Mesendoderm (in vitro differentiated cells): Measurements from ENCODE around the gene LXN.
"Not testable (repeated sequence)": the region's sequence is repeated elsewhere in the genome, so short reads cannot be mapped to it uniquely, and the experiment has no call there.

Experiments
- DNase-seq: peaks from one replicate; pipeline ENCODE4 v3.0.0; 2013
- H2AK5ac ChIP-seq: 2 replicates; pipeline ENCODE4 v1.6.1; 2013; ENCODE audit warnings: low read length, inconsistent platforms
- H2BK120ac ChIP-seq: 2 replicates; pipeline ENCODE4 v1.6.1; 2013; ENCODE audit warnings: low read depth, mild to moderate bottlenecking, low read length, moderate library complexity, mixed read lengths
- H2BK15ac ChIP-seq: replicated peaks from 2 replicates; pipeline ENCODE4 v1.6.1; 2013; ENCODE audit warnings: low read depth, mild to moderate bottlenecking, moderate library complexity
- H2BK5ac ChIP-seq: 2 replicates; pipeline ENCODE4 v1.6.1; 2013; ENCODE audit warnings: low read length, inconsistent platforms
- H3K18ac ChIP-seq: 2 replicates; pipeline ENCODE4 v1.6.1; 2013; ENCODE audit warnings: mild to moderate bottlenecking, low read length, mixed read lengths
- H3K23ac ChIP-seq: one replicate; pipeline ENCODE4 v1.6.1; 2013; ENCODE audit warnings: low read length
- H3K27ac ChIP-seq: 2 replicates; pipeline ENCODE4 v1.5.1; 2013; ENCODE audit warnings: low read depth, mild to moderate bottlenecking, inconsistent platforms, low read length, moderate library complexity
- H3K27me3 ChIP-seq: 2 replicates; pipeline ENCODE4 v1.6.1; 2013; ENCODE audit warnings: low read length, control low read depth, mild to moderate bottlenecking, inconsistent platforms; ENCODE audit not compliant: insufficient read depth, poor library complexity
- H3K36me3 ChIP-seq: 2 replicates; pipeline ENCODE4 v1.6.1; 2013; ENCODE audit warnings: low read length, inconsistent platforms; ENCODE audit not compliant: control insufficient read depth, insufficient read depth
- H3K4ac ChIP-seq: one replicate; pipeline ENCODE4 v1.6.1; 2013; ENCODE audit warnings: low read depth, mild to moderate bottlenecking, low read length, moderate library complexity
- H3K4me1 ChIP-seq: 2 replicates; pipeline ENCODE4 v1.6.1; 2013; ENCODE audit warnings: low read depth, low read length, inconsistent platforms; ENCODE audit not compliant: control insufficient read depth
- H3K4me2 ChIP-seq: 2 replicates; pipeline ENCODE4 v1.6.1; 2013; ENCODE audit warnings: low read length
- H3K4me3 ChIP-seq: 2 replicates; pipeline ENCODE4 v1.5.1; 2013; ENCODE audit warnings: mild to moderate bottlenecking, low read length
- H3K56ac ChIP-seq: one replicate; pipeline ENCODE4 v1.6.1; 2013; ENCODE audit warnings: low read length
- H3K79me1 ChIP-seq: 2 replicates; pipeline ENCODE4 v1.6.1; 2013; ENCODE audit warnings: low read length, inconsistent platforms
- H3K79me2 ChIP-seq: 2 replicates; pipeline ENCODE4 v1.6.1; 2013; ENCODE audit warnings: mild to moderate bottlenecking, low read length; ENCODE audit not compliant: control insufficient read depth, insufficient read depth
- H3K9ac ChIP-seq: 2 replicates; pipeline ENCODE4 v1.6.1; 2013; ENCODE audit warnings: low read length, inconsistent platforms
- H4K5ac ChIP-seq: one replicate; pipeline ENCODE4 v1.6.1; 2013; ENCODE audit warnings: low read length
- H4K8ac ChIP-seq: one replicate; pipeline ENCODE4 v1.6.1; 2013; ENCODE audit warnings: low read depth, mild to moderate bottlenecking, control low read depth, low read length, moderate library complexity
- WGBS: extraction: QIAGEN DNeasy Blood & Tissue Kit; methylation state at CpG from one replicate; pipeline ENCODE4 v1.1.7; 2013; ENCODE audit warnings: low lambda C conversion rate, missing lambda C conversion rate; ENCODE audit not compliant: insufficient coverage; ENCODE audit errors: extremely low coverage; 5-methylcytosine and 5-hydroxymethylcytosine counted together

Gene LXN

GRCh38 chr3:158701420-158702065 is 29.1 kb upstream of the LXN start:
- Histone ChIP-seq H3K27me3 (no peaks in the 10 kb centered on the region), H3K23ac (no peak overlapping the region), H2BK15ac (no peak overlapping the region), H3K56ac (no peak overlapping the region), H2AK5ac (no peak overlapping the region), H3K4ac (no peak overlapping the region), H3K18ac (no peak overlapping the region), H3K36me3 (no peaks in the 10 kb centered on the region), H4K8ac (no peak overlapping the region), H3K4me3 (no peak overlapping the region), H3K4me2 (no peak overlapping the region), H2BK120ac (no peak overlapping the region), H4K5ac (no peak overlapping the region), H3K79me1 (no peaks in the 10 kb centered on the region), H3K4me1 (no peaks in the 10 kb centered on the region), H3K79me2 (no peaks in the 10 kb centered on the region), H3K9ac (no peak overlapping the region), H3K27ac (no peak overlapping the region), H2BK5ac (no peak overlapping the region)
- DNase-seq: no peak
- WGBS: no CpG with 5 or more reads among the region's 4 CpGs

GRCh38 chr3:158700559-158700958 is 28.1 kb upstream of the LXN start:
- H2BK5ac ChIP-seq: no peak overlapping the region
- DNase-seq: no peak
- H4K5ac ChIP-seq: no peak overlapping the region
- H3K4ac ChIP-seq: no peak overlapping the region
- H3K9ac ChIP-seq: no peak overlapping the region
- H3K27ac ChIP-seq: no peak overlapping the region
- H3K4me2 ChIP-seq: no peak overlapping the region
- H2AK5ac ChIP-seq: no peak overlapping the region
- no peaks in the 10 kb centered on the region for H3K79me1 ChIP-seq
- no peak overlapping the region for H2BK120ac ChIP-seq
- no peaks in the 10 kb centered on the region for H3K4me1 ChIP-seq
- H3K27me3 ChIP-seq: no peaks in the 10 kb centered on the region
- H3K36me3 ChIP-seq: no peaks in the 10 kb centered on the region
- no peaks in the 10 kb centered on the region for H3K79me2 ChIP-seq
- no peak overlapping the region for H3K18ac ChIP-seq
- no peak overlapping the region for H4K8ac ChIP-seq
- H3K23ac ChIP-seq: no peak overlapping the region
- no peak overlapping the region for H3K56ac ChIP-seq
- H3K4me3 ChIP-seq: no peak overlapping the region
- no peak overlapping the region for H2BK15ac ChIP-seq

- H3K23ac ChIP-seq: no peak overlapping the region
- H2BK15ac ChIP-seq: no peak overlapping the region
- H3K79me1 ChIP-seq: no peaks in the 10 kb centered on the region
- no peak overlapping the region for H3K56ac ChIP-seq
- DNase-seq: no peak
- no peak overlapping the region for H3K18ac ChIP-seq
- no peak overlapping the region for H3K4ac ChIP-seq
- no peak overlapping the region for H3K27ac ChIP-seq
- no peaks in the 10 kb centered on the region for H3K36me3 ChIP-seq
- no peaks in the 10 kb centered on the region for H3K27me3 ChIP-seq
- H3K4me2 ChIP-seq: no peak overlapping the region
- no peak overlapping the region for H4K8ac ChIP-seq
- H3K79me2 ChIP-seq: no peaks in the 10 kb centered on the region
- no peak overlapping the region for H2BK120ac ChIP-seq
- H3K4me1 ChIP-seq: no peaks in the 10 kb centered on the region
- no peak overlapping the region for H2AK5ac ChIP-seq
- no CpG with 5 or more reads among the region's 2 CpGs for WGBS
- no peak overlapping the region for H2BK5ac ChIP-seq
- H3K4me3 ChIP-seq: no peak overlapping the region
- no peak overlapping the region for H3K9ac ChIP-seq
- H4K5ac ChIP-seq: no peak overlapping the region
These were observed 24.2 kb upstream of the LXN start for GRCh38 chr3:158696618-158697017.

GRCh38 chr3:158693866-158694456 is 21.5 kb upstream of the LXN start:
- not testable (repeated sequence) for H3K9ac ChIP-seq, H3K27ac ChIP-seq, H3K18ac ChIP-seq, H3K36me3 ChIP-seq, H3K23ac ChIP-seq, H2BK120ac ChIP-seq, H2BK15ac ChIP-seq, H3K4me1 ChIP-seq, H3K4ac ChIP-seq, H3K56ac ChIP-seq, H3K79me1 ChIP-seq, H4K8ac ChIP-seq, H2BK5ac ChIP-seq, DNase-seq, H3K4me3 ChIP-seq, H3K4me2 ChIP-seq, H3K79me2 ChIP-seq, H4K5ac ChIP-seq, H3K27me3 ChIP-seq, H2AK5ac ChIP-seq
- WGBS: no CpG with 5 or more reads among the region's 3 CpGs

GRCh38 chr3:158685159-158685558 is 12.7 kb upstream of the LXN start:
- no peak overlapping the region for H3K18ac ChIP-seq
- H3K27me3 ChIP-seq: no peaks in the 10 kb centered on the region
- H3K9ac ChIP-seq: no peak overlapping the region
- no peak overlapping the region for H2BK5ac ChIP-seq
- no peak overlapping the region for H3K4ac ChIP-seq
- no peak for DNase-seq
- no peak overlapping the region for H3K27ac ChIP-seq
- no peaks in the 10 kb centered on the region for H3K4me1 ChIP-seq
- H3K79me2 ChIP-seq: no peaks in the 10 kb centered on the region
- no peak overlapping the region for H3K56ac ChIP-seq
- WGBS: no CpG with 5 or more reads among the region's 2 CpGs
- H4K8ac ChIP-seq: no peak overlapping the region
- H2BK120ac ChIP-seq: no peak overlapping the region
- H3K79me1 ChIP-seq: no peaks in the 10 kb centered on the region
- H3K4me3 ChIP-seq: no peak overlapping the region
- H3K4me2 ChIP-seq: no peak overlapping the region
- H2BK15ac ChIP-seq: no peak overlapping the region
- no peak overlapping the region for H4K5ac ChIP-seq
- no peak overlapping the region for H3K23ac ChIP-seq
- H3K36me3 ChIP-seq: no peaks in the 10 kb centered on the region
- no peak overlapping the region for H2AK5ac ChIP-seq
